HepG2 (cell line): ENCODE measurements around the gene CD7. TPM values are rescaled to one million over a fixed set of nuclear protein-coding genes. Genes with fewer than 3 reads are reported as not detected.

ENCODE experiments used
- ATM ChIP-seq: fragments of 450-650 bp; IDR thresholded peaks from 2 replicates; pipeline ENCODE4 v1.7.1; 2017; ENCODE audit warnings: mild to moderate bottlenecking, borderline replicate concordance
- ERF ChIP-seq: IDR thresholded peaks from 2 replicates; pipeline ENCODE4 v1.6.1; 2018; ENCODE audit warnings: missing biosample characterization, missing genetic modification reagents
- HNRNPL ChIP-seq: fragments of 200-400 bp; formaldehyde crosslinking; IDR thresholded peaks from 2 replicates; pipeline ENCODE4 v1.6.1; 2017; ENCODE audit warnings: mild to moderate bottlenecking, low read depth, low read length
- SAP130 ChIP-seq: IDR thresholded peaks from 2 replicates; pipeline ENCODE4 v1.6.1; 2016; ENCODE audit warnings: low read depth
- SMAD9 ChIP-seq: sonication (generic); formaldehyde crosslinking; IDR thresholded peaks from 2 replicates; pipeline ENCODE4 v1.5.1; 2020; ENCODE audit warnings: mild to moderate bottlenecking, missing genetic modification reagents
- TFAP4 ChIP-seq: sonication (generic); IDR thresholded peaks from 2 replicates; pipeline ENCODE4 v1.6.1; 2016; ENCODE audit warnings: low read depth, borderline replicate concordance
- THYN1 ChIP-seq: sonication (generic); formaldehyde crosslinking; IDR thresholded peaks from 2 replicates; pipeline ENCODE4 v1.8.1; 2023; ENCODE audit warnings: low read depth, mild to moderate bottlenecking, moderate library complexity, missing genetic modification reagents, borderline replicate concordance
- ZFY ChIP-seq: sonication (generic); formaldehyde crosslinking; IDR thresholded peaks from 2 replicates; pipeline ENCODE4 v1.4.0; 2020; ENCODE audit warnings: missing genetic modification reagents
- ZNF142 ChIP-seq: sonication (generic); formaldehyde crosslinking; IDR thresholded peaks from 2 replicates; pipeline ENCODE4 v1.4.0; 2020; ENCODE audit warnings: missing genetic modification reagents
- ZNF574 ChIP-seq: sonication (generic); formaldehyde crosslinking; IDR thresholded peaks from 2 replicates; pipeline ENCODE4 v1.4.0; 2020; ENCODE audit warnings: missing genetic modification reagents
- polyA plus RNA-seq, 8 experiments: library from polyadenylated mRNA; depleted of rRNA in 3 of 8; stranded (reverse) in 7 of 8; unstranded in 1 of 8; fragments of >200 nt; fragmentation: Illumina TruSeq in 4 of 8; extraction: Trizol in 4 of 8; gene quantifications; 2 replicates each; pipeline versions ENCODE4 v1.2.1 to v1.2.3, GENCODE V29; 2011 to 2016; ENCODE audit warnings: low read depth in 4 of 8, missing spikeins in 1 of 8, mixed read lengths in 1 of 8; ENCODE audit not compliant: insufficient read depth in 1 of 8
- total RNA-seq, 5 experiments: library from RNA; depleted of rRNA; stranded (reverse); fragments of >200 nt; fragmentation: Illumina TruSeq; extraction: Trizol; gene quantifications; 2 replicates each; pipeline ENCODE4 v1.2.3, GENCODE V29; 2016; ENCODE audit warnings: low read depth in 1 of 5
- TF ChIP-seq, protein P1 (sequence below): sonication (generic); formaldehyde crosslinking; IDR thresholded peaks from 2 replicates; pipeline ENCODE4 v1.8.0; 2022; ENCODE audit warnings: mild to moderate bottlenecking, missing genetic modification reagents, borderline replicate concordance
- TF ChIP-seq, protein P2 (sequence below): sonication (generic); formaldehyde crosslinking; IDR thresholded peaks from 2 replicates; pipeline ENCODE4 v1.5.1; 2020; ENCODE audit warnings: mild to moderate bottlenecking, missing genetic modification reagents, moderate library complexity

The CD7 gene
- total and polyA plus RNA-seq, 2 of the 13 experiments (the other 11 are each of a cell fraction or from before 2014, with no cell fraction given) = 67.6 to 76.4 TPM

DNA sequence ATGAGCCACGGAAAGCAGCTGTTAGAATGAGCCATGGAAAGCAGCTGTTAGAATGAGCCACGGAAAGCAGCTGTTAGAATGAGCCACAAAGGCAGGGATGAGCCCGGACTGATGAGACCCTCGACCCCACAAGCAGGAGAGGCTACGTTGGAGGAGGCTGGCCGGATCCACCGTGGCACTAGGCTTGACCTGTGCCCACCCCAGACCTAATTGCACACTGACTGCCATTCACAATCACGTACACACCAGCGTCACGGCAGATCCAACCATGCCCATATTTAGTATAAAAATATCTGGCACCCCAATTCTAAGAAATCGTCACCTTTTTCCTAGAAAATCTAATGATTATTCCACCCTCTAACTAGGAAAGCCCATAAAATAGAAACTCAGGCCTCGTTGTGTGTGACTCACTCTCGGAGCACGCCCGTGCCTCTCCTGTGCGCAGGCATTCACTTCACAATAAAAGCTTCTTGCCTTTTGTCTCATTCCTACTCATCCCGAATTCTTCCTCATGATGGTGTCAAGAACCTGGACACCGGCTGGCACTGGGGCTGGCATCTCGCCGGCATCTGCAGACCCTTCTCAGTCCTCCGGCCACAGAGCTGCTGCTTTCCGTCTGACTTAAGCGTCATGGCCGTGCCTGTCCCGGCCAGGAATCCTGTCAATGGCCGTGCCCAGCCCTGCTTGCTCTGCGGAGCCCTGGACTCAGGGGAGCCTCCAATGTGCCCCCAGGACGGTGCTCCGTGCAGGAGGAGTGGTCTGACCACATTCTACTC lies 21.6 kb upstream of the CD7 start (continued):
- TF ChIP-seq ZNF142 (CRISPR knock-in tag) (0 out of 2 replicates have a peak, but pooled peaks have one; percentile 34), ZNF574 (CRISPR knock-in tag) (0 out of 2 replicates have a peak, but pooled peaks have one; percentile 41), THYN1 (CRISPR knock-in tag) (0 out of 2 replicates have a peak, but pooled peaks have one; percentile 29), SMAD9 (CRISPR knock-in tag) (no peak), ZFY (CRISPR knock-in tag) (peak; percentile 65; the same call in 1 of the 2 replicates), ERF (CRISPR knock-in tag) (peak; percentile 65; the same call in 1 of the 2 replicates), ATM (no peak), SAP130 (CRISPR knock-in tag) (peak; percentile 29), HNRNPL (peak; percentile 93), TFAP4 (peak; percentile 87; the same call in 1 of the 2 replicates)
- TF ChIP-seq, protein P1, sequence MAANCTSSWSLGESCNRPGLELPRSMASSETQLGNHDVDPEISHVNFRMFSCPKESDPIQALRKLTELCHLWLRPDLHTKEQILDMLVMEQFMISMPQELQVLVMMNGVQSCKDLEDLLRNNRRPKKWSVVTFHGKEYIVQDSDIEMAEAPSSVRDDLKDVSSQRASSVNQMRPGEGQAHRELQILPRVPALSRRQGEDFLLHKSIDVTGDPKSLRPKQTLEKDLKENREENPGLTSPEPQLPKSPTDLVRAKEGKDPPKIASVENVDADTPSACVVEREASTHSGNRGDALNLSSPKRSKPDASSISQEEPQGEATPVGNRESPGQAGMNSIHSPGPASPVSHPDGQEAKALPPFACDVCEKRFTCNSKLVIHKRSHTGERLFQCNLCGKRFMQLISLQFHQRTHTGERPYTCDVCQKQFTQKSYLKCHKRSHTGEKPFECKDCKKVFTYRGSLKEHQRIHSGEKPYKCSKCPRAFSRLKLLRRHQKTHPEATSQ = no peak
- TF ChIP-seq, protein P2, sequence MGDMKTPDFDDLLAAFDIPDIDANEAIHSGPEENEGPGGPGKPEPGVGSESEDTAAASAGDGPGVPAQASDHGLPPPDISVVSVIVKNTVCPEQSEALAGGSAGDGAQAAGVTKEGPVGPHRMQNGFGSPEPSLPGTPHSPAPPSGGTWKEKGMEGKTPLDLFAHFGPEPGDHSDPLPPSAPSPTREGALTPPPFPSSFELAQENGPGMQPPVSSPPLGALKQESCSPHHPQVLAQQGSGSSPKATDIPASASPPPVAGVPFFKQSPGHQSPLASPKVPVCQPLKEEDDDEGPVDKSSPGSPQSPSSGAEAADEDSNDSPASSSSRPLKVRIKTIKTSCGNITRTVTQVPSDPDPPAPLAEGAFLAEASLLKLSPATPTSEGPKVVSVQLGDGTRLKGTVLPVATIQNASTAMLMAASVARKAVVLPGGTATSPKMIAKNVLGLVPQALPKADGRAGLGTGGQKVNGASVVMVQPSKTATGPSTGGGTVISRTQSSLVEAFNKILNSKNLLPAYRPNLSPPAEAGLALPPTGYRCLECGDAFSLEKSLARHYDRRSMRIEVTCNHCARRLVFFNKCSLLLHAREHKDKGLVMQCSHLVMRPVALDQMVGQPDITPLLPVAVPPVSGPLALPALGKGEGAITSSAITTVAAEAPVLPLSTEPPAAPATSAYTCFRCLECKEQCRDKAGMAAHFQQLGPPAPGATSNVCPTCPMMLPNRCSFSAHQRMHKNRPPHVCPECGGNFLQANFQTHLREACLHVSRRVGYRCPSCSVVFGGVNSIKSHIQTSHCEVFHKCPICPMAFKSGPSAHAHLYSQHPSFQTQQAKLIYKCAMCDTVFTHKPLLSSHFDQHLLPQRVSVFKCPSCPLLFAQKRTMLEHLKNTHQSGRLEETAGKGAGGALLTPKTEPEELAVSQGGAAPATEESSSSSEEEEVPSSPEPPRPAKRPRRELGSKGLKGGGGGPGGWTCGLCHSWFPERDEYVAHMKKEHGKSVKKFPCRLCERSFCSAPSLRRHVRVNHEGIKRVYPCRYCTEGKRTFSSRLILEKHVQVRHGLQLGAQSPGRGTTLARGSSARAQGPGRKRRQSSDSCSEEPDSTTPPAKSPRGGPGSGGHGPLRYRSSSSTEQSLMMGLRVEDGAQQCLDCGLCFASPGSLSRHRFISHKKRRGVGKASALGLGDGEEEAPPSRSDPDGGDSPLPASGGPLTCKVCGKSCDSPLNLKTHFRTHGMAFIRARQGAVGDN = peak; percentile 88
